ENCODE results near the gene APBA1.

DNA sequence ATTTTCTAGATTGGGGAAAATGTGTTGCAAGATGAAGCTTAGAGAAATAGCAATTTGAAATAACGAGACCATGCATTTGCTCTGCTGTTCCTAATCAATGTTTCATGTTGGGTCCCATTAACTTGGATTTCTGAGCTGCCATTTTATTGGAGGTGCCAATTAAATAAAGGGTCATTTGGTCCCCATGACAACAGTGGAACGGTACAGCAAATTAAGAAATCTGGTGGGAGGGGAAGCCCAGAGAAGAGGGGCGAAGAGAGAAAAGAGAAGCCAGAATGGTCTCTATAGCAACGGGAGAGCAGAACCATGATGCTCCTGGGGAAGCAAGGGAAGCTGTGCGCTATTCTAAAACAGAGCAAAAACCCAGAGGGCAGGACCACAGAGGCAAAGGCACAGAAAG, 226.9 kb downstream of the APBA1 start:
- TF ChIP-seq, protein P1, sequence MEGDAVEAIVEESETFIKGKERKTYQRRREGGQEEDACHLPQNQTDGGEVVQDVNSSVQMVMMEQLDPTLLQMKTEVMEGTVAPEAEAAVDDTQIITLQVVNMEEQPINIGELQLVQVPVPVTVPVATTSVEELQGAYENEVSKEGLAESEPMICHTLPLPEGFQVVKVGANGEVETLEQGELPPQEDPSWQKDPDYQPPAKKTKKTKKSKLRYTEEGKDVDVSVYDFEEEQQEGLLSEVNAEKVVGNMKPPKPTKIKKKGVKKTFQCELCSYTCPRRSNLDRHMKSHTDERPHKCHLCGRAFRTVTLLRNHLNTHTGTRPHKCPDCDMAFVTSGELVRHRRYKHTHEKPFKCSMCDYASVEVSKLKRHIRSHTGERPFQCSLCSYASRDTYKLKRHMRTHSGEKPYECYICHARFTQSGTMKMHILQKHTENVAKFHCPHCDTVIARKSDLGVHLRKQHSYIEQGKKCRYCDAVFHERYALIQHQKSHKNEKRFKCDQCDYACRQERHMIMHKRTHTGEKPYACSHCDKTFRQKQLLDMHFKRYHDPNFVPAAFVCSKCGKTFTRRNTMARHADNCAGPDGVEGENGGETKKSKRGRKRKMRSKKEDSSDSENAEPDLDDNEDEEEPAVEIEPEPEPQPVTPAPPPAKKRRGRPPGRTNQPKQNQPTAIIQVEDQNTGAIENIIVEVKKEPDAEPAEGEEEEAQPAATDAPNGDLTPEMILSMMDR (IDR thresholded peaks at IDR 0.05), result no peak
- no peak for TF ChIP-seq POLR2A (IDR thresholded peaks at IDR 0.05)
